Heart left ventricle (tissue), 16 donors: ENCODE results near the gene PGAP6. TPM values are rescaled to one million over a fixed set of nuclear protein-coding genes. Genes with fewer than 3 reads are reported as not detected.

Experiments used
- ATAC-seq, 4 donors: fragments of 200-7000 bp; cut with Tn5 transposase; one replicate each; pipeline ENCODE4 v1.9.1; 2020 to 2022; ENCODE audit warnings: moderate library complexity in 4 of 4, mild to moderate bottlenecking in 3 of 4, moderate number of reproducible peaks in 1 of 4
- DNase-seq, 5 donors: peaks; one replicate each; pipeline ENCODE4 v3.0.0-alpha.2; 2020
- H3K27ac ChIP-seq, 12 donors: fragments of 200-600 bp; sonication (generic) in 4 of 12; one replicate each; pipeline versions ENCODE4 v1.5.0 to v1.8.0; 2016 to 2022; ENCODE audit warnings: mild to moderate bottlenecking in 2 of 12
- H3K27me3 ChIP-seq, 9 donors: fragments of 200-600 bp; sonication (generic) in 2 of 9; one replicate each; pipeline versions ENCODE4 v1.5.1 to v1.8.0; 2016 to 2022; ENCODE audit warnings: mild to moderate bottlenecking in 3 of 9
- H3K36me3 ChIP-seq, 9 donors: fragments of 200-600 bp; sonication (generic) in 2 of 9; one replicate each; pipeline versions ENCODE4 v1.5.0 to v1.8.0; 2018 to 2022; ENCODE audit warnings: mild to moderate bottlenecking in 2 of 9
- H3K4me1 ChIP-seq, 12 donors: fragments of 200-600 bp; sonication (generic) in 4 of 12; one replicate each; pipeline versions ENCODE4 v1.5.0 to v1.8.0; 2016 to 2022; ENCODE audit warnings: mild to moderate bottlenecking in 3 of 12
- H3K4me3 ChIP-seq, 12 donors: fragments of 200-600 bp; sonication (generic) in 4 of 12; one replicate each; pipeline versions ENCODE4 v1.5.0 to v1.8.0; 2017 to 2022; ENCODE audit warnings: mild to moderate bottlenecking in 9 of 12, moderate library complexity in 4 of 12
- H3K9me3 ChIP-seq, 12 donors: fragments of 200-600 bp; sonication (generic) in 4 of 12; one replicate each; pipeline versions ENCODE4 v1.5.0 to v1.8.0; 2016 to 2022; ENCODE audit warnings: mild to moderate bottlenecking in 1 of 12
- CTCF ChIP-seq, 12 donors: fragments of 200-600 bp; sonication (generic) in 4 of 12; IDR thresholded peaks; one replicate each; pipeline versions ENCODE4 v1.5.0 to v1.8.0; 2018 to 2022; ENCODE audit warnings: antibody characterized with exemption in 12 of 12, mild to moderate bottlenecking in 5 of 12
- POLR2A ChIP-seq, 2 donors: fragments of 450-650 bp; IDR thresholded peaks; one replicate each; pipeline ENCODE4 v1.6.1; 2017; ENCODE audit warnings: antibody characterized with exemption in 2 of 2, mild to moderate bottlenecking in 2 of 2, moderate library complexity in 2 of 2
- WGBS, 4 donors: extraction: QIAGEN DNeasy Blood & Tissue Kit in 2 of 4; methylation state at CpG; one replicate each; pipeline versions ENCODE4 v1.1.5 to v1.1.7; 2013 to 2018; 5-methylcytosine and 5-hydroxymethylcytosine counted together
- intact Hi-C, 10 donors: fragments of 100-400 bp; cut with DNase I; formaldehyde crosslinking; loops; one replicate each; pipeline versions ENCODE4 v1.11.1 to v1.14.2; 2022
- polyA plus RNA-seq, 2 donors: library from polyadenylated mRNA; stranded (reverse); fragments of 200-250 nt; gene quantifications; one replicate each; pipeline ENCODE4 v1.2.3, GENCODE V29; 2013
- total RNA-seq, 9 donors: library from RNA; depleted of rRNA in 2 of 9; stranded (reverse); fragments of >200 nt in 2 of 9; fragmentation: NEBNext Ultra II Directional in 3 of 9; extraction: Animal tissue kit (Norgen Biotek cat#: 25700) in 3 of 9; gene quantifications; one replicate each; pipeline versions ENCODE4 v1.1.0 to v1.2.4, GENCODE V29; 2016 to 2023
- donor health status: ischemic (EF 13 %, LVEDD 7.1; RV severe dilation, severe dysfunction).
- donor health status: healthy with polysubstance abuse.
- donor health status: DM: no; HTN: yes; CAD: no.
- donor health status: DM: no; HTN: no; CAD: no.
- donor health status: ischemic (EF 25% LVEDD 6.9; RV normal size, moderate dysfunction).
- donor health status: ischemic (EF 25% LVEDD 5.7; RV mildly dilated, moderate dysfunction).
- donor health status: healthy.
- donor health status: DM: yes; HTN: yes; CAD: no.
- donor health status: ischemic (EF 35%, LVEDD 5.7; RV mildly dilated, moderate dysfunction).
- donor health status: nonischemic (EF 11% LVEDD 7.7; RV severe dilation, severe dysfunction).
- donor health status: DM: yes; HTN: yes; CAD: no.
- donor health status: PGD.
- donor health status: ischemic (EF 29% LVEDD 5.4; RV normal size, mild dysfunction).
- donor health status: nonischemic (EF 23%, LVEDD 6.1; RV moderate dilation, normal function).

PGAP6 gene
- total and polyA plus RNA-seq, 11 donors: 30.1 to 65.3 (median 44.9) TPM

GRCh38 chr16:367333-367903 is 14.4 kb downstream of the PGAP6 start:
- Histone ChIP-seq H3K27me3 (peaks cover 0 to 6% (median 0%) of the 10 kb centered on the region in 9 donors), H3K9me3 (no peaks in the 10 kb centered on the region), H3K4me1 (peaks cover 3 to 22% (median 15%) of the 10 kb centered on the region in 12 donors), H3K4me3 (no peak overlapping the region), H3K36me3 (peaks cover 0 to 42% (median 28%) of the 10 kb centered on the region in 9 donors), H3K27ac (no peak overlapping the region)
- intact Hi-C loops: no loop called here
- DNase-seq (no peak), ATAC-seq (no peak)
- WGBS, 4 donors: 93 to 98% (median 96%) methylated on average over 16 to 18 of the region's 18 CpGs
- no peak for TF ChIP-seq CTCF (IDR thresholded peaks at IDR 0.05)
- TF ChIP-seq POLR2A (IDR thresholded peaks at IDR 0.05): no peak

GRCh38 chr16:366476-366875 is 15.3 kb downstream of the PGAP6 start:
- Histone ChIP-seq H3K27ac (no peak overlapping the region), H3K4me3 (no peak overlapping the region), H3K4me1 (peaks cover 3 to 21% (median 15%) of the 10 kb centered on the region in 12 donors), H3K9me3 (no peaks in the 10 kb centered on the region), H3K27me3 (peaks cover 0 to 6% (median 0%) of the 10 kb centered on the region in 9 donors), H3K36me3 (peaks cover 0 to 33% (median 27%) of the 10 kb centered on the region in 9 donors)
- no peak for DNase-seq
- WGBS, 4 donors: 73 to 91% (median 87%) methylated on average over 5 to 10 of the region's 10 CpGs
- ATAC-seq: no peak
- intact Hi-C loops: no loop called here
- TF ChIP-seq CTCF (IDR thresholded peaks at IDR 0.05) (no peak), POLR2A (IDR thresholded peaks at IDR 0.05) (no peak)

GRCh38 chr16:364595-365491 is 16.9 kb downstream of the PGAP6 start:
- ATAC-seq: no peak
- Histone ChIP-seq H3K4me1 (peaks cover 2 to 8% (median 7%) of the 10 kb centered on the region in 12 donors), H3K36me3 (peaks cover 0 to 31% (median 27%) of the 10 kb centered on the region in 9 donors), H3K27ac (no peak overlapping the region), H3K27me3 (peaks cover 0 to 6% (median 0%) of the 10 kb centered on the region in 9 donors), H3K4me3 (no peak overlapping the region), H3K9me3 (no peaks in the 10 kb centered on the region)
- intact Hi-C loops: loop anchor here in 7 of 10 donors (5.0 kb wide), 2 partner anchors 248 to 258 kb away; no protein-coding TSS in a partner anchor
- DNase-seq: no peak
- TF ChIP-seq CTCF (IDR thresholded peaks at IDR 0.05) (no peak), POLR2A (IDR thresholded peaks at IDR 0.05) (no peak)
- WGBS, 4 donors: 54 to 61% (median 59%) methylated on average over 14 to 19 of the region's 19 CpGs
